ENCODE data around the gene GPR183.

The GPR183 gene

DNA sequence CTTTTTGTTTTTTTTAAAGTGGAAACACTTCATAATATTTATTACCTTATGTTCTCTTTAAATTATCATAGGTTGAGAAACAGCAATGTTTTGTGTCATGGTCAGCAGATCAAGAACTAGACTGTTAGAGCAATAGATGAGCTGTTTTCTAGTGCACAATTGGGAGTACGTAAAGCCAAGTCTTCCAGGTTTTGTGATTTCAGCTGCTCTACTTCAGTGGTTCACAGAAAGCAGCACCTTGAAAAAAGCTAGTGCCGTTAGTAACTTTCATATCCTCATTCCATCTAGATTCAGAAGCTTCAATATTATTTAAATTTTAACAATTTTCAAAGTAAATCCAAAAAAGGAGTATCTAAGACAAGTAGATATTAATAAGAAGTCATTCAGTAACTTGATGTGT is 50.9 kb downstream of the GPR183 start:
- no peak for TF ChIP-seq GATA2 (IDR thresholded peaks at IDR 0.05; ENCODE audit: low read depth, low read length)
- TF ChIP-seq GATA3 (IDR thresholded peaks at IDR 0.05; ENCODE audit: low read depth, low read length) = no peak

DNA sequence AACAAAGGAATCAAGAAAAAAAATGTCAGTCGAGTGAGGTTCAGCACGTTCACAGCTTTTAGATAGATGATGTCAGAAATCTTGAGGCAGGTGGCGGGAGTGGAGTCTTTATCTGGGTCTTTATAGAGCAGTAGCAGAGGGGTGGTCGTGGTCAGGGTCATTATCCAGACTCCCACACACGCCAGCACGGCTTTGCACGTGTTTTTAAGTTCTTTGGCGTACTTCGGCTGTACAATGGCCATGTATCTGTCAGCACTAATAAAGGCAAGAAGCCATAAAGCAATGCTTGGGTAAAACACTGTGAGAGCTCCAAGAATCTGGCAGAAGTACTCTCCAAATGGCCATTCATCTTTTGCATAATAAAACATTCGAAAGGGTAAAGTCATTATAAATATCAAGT is 51.9 kb downstream of the GPR183 start:
- no peak for TF ChIP-seq GATA2 (IDR thresholded peaks at IDR 0.05; ENCODE audit: low read depth, low read length)
- TF ChIP-seq GATA3 (IDR thresholded peaks at IDR 0.05; ENCODE audit: low read depth, low read length) = no peak

DNA sequence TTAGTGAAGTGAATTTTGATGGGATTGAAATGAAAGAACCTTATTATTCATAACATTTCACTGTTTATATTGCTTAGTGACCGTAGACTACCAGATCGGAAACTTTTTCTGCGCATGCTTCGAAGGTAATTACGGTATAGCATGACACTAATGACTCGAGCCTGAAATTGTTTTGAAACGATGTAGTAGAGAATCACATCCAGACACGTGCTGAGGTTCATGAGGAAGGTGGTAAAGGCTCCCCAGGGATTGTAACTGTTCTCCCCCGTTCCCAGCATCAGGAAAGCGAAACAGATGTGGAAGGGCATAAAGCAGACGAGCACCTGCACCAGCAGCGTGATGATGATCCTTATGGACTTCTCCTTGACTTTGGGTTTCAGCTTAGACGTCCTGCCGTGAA is 52.4 kb downstream of the GPR183 start:
- TF ChIP-seq GATA2 (IDR thresholded peaks at IDR 0.05; ENCODE audit: low read depth, low read length) (no peak), GATA3 (IDR thresholded peaks at IDR 0.05; ENCODE audit: low read depth, low read length) (no peak)

DNA sequence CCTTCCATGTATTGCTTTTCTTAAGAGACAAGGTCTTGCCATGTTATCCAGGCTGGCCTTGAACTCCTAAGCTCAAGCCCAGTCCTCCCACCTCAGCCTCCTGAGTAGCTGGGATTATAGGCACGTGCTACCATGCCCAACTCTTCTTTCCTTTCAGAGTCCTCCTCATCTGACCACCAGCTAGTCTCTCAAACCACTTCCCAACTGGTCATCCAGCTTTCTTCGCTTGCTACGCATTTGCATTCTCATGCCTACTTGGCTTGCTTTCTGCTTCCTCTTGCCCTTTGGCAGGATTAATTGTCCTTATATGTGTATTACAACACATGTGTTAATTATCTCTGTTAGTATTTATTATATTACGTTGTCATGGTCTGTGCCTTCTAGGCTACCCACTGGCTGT is 55.3 kb downstream of the GPR183 start:
- TF ChIP-seq GATA2 (IDR thresholded peaks at IDR 0.05; ENCODE audit: low read depth, low read length) (no peak), GATA3 (IDR thresholded peaks at IDR 0.05; ENCODE audit: low read depth, low read length) (no peak)

DNA sequence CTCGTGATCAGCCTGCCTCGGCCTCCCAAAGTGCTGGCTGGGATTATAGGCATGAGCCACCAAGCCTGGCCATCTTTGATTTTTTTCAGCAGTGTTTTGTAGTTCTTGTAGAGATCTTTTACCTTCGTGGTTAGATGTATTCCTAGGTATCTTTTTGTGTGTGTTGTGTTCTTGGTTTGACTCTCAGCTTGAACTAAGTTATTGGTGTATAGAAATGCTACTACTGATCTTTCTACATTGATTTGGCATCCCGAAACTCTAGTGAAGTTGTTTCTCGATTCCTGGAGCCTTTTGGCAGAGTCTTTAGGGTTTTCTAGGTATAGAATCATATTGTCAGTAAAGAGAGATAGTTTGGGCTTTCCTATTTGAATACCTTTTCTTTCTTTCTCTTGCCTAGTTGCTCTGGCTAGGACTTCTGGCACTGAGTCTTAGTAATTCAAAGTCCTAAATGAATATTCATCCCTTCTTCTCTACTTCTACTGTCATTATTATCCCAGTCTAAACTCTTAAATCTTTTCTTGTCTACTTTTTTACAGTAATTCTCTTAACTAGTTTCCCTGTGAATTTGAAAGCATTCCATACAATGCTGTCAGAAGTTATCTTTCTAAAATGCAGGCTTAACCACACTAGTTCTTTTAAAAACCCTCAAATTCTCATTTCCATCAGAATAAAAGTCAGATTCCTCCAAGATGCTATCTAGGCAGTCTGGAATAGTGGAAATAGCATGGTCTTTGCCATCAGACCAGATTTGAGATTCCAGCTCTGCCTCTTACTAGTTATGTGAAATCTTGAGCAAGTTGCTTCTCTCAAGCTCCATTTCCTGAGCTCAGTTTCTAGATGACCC is 56.0 kb downstream of the GPR183 start:
- TF ChIP-seq GATA2 (IDR thresholded peaks at IDR 0.05; ENCODE audit: low read depth, low read length) (no peak), GATA3 (IDR thresholded peaks at IDR 0.05; ENCODE audit: low read depth, low read length) (no peak)

DNA sequence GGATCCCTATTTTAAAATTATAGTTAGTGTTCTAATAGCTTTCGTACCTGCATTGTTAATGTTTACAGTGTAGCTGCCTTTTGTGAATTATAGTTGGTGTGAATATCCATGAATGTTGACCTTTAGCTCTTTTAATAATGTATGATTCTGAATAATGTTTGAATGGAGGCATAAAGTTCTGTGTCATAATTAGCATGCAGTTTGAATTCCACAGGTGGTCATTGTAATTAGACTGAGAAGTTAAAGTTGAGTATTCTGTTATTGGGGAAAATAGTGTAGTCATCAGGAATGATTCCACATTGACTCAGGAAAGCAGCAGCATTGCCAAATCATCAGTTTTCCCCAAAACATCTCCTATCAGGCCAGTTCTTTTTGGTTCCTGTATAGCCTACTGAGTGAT is 61.1 kb downstream of the GPR183 start:
- TF ChIP-seq GATA2 (IDR thresholded peaks at IDR 0.05; ENCODE audit: low read depth, low read length) (no peak), GATA3 (IDR thresholded peaks at IDR 0.05; ENCODE audit: low read depth, low read length) (no peak)
